Upper lobe of left lung (tissue), 6 donors: ENCODE data around the gene SFXN4. TPM values are rescaled to one million over a fixed set of nuclear protein-coding genes. Genes with fewer than 3 reads are reported as not detected.

Source experiments
- ATAC-seq, 2 donors: fragments of 200-7000 bp; cut with Tn5 transposase; one replicate each; pipeline ENCODE4 v1.9.1; 2022; ENCODE audit warnings: mild to moderate bottlenecking in 2 of 2, moderate library complexity in 2 of 2; ENCODE audit not compliant: low FRiP score in 2 of 2
- DNase-seq, 2 donors: peaks; one replicate each; pipeline ENCODE4 v3.0.0-alpha.2; 2019 to 2020
- H3K27ac ChIP-seq, 4 donors: fragments of 200-600 bp; sonication (generic); one replicate each; pipeline ENCODE4 v1.5.1; 2016 to 2019
- H3K27me3 ChIP-seq, 4 donors: fragments of 200-600 bp; sonication (generic); one replicate each; pipeline ENCODE4 v1.5.1; 2017 to 2019
- H3K36me3 ChIP-seq, 4 donors: fragments of 200-600 bp; sonication (generic); one replicate each; pipeline ENCODE4 v1.5.1; 2016 to 2019
- H3K4me1 ChIP-seq, 4 donors: fragments of 200-600 bp; sonication (generic); one replicate each; pipeline ENCODE4 v1.5.1; 2018 to 2019
- H3K4me3 ChIP-seq, 4 donors: fragments of 200-600 bp; sonication (generic); one replicate each; pipeline ENCODE4 v1.5.1; 2017 to 2019; ENCODE audit warnings: mild to moderate bottlenecking in 2 of 4, moderate library complexity in 1 of 4
- H3K9me3 ChIP-seq, 4 donors: fragments of 200-600 bp; sonication (generic); one replicate each; pipeline ENCODE4 v1.5.1; 2018 to 2019
- CTCF ChIP-seq, 6 experiments: fragments of 450-650 bp in 4 of 6; fragments of 200-600 bp in 2 of 6; sonication (generic) in 2 of 6; IDR thresholded peaks; one replicate each; pipeline ENCODE4 v1.5.1; 2016 to 2019; ENCODE audit warnings: antibody characterized with exemption in 6 of 6
- EP300 ChIP-seq, 4 donors: sonication (generic); formaldehyde crosslinking; IDR thresholded peaks; one replicate each; pipeline ENCODE4 v1.5.1; 2017; ENCODE audit warnings: antibody characterized with exemption in 4 of 4, control low read depth in 2 of 4
- POLR2A ChIP-seq, 4 donors: fragments of 450-650 bp; IDR thresholded peaks; one replicate each; pipeline ENCODE4 v1.5.1; 2016 to 2017; ENCODE audit warnings: antibody characterized with exemption in 4 of 4, mild to moderate bottlenecking in 2 of 4
- POLR2AphosphoS5 ChIP-seq, 2 donors: sonication (generic); formaldehyde crosslinking; IDR thresholded peaks; one replicate each; pipeline ENCODE4 v1.5.1; 2017; ENCODE audit warnings: antibody characterized with exemption in 2 of 2
- WGBS, 2 donors: methylation state at CpG; one replicate each; pipeline ENCODE4 v1.1.5; 2017 to 2018; 5-methylcytosine and 5-hydroxymethylcytosine counted together
- total RNA-seq, 6 donors: library from RNA; depleted of rRNA in 4 of 6; stranded (reverse); fragments of >200 nt in 4 of 6; gene quantifications; one replicate each; pipeline versions ENCODE4 v1.1.0 to v1.2.1, GENCODE V29; 2016 to 2021
- donor health status: DM: no; HTN: no; CAD: no; lungs with moderate emphysema.
- donor health status: DM: no; HTN: yes; CAD: no; lungs with severe emphysema.

SFXN4 gene
- total RNA-seq, 6 donors from 2014 or later: 4.4 to 47.1 (median 19.0) TPM

- Histone ChIP-seq H3K27ac (peak overlapping the region; percentile 60 to 84 (median 74)), H3K27me3 (no peaks in the 10 kb centered on the region), H3K9me3 (no peaks in the 10 kb centered on the region), H3K4me1 (peaks cover 9 to 30% (median 23%) of the 10 kb centered on the region in 4 donors), H3K36me3 (peaks cover 2 to 36% (median 14%) of the 10 kb centered on the region in 4 donors), H3K4me3 (peak overlapping the region in 3 of 4 donors; percentile 27 to 46 (median 41))
- ATAC-seq (peak; percentile 68 to 75), DNase-seq (peak in 1 of 2 donors; percentile 47)
- 28 to 35% methylated on average over 10 of the region's 10 CpGs for WGBS, 2 donors
- TF ChIP-seq POLR2AphosphoS5 (IDR thresholded peaks at IDR 0.05) (peak in 1 of 2 donors; percentile 40), CTCF (IDR thresholded peaks at IDR 0.05) (no peak), EP300 (IDR thresholded peaks at IDR 0.05) (no peak), POLR2A (IDR thresholded peaks at IDR 0.05) (no peak)
Measured at GRCh38 chr10:119131512-119132240, 33.8 kb downstream of the SFXN4 start.

DNA sequence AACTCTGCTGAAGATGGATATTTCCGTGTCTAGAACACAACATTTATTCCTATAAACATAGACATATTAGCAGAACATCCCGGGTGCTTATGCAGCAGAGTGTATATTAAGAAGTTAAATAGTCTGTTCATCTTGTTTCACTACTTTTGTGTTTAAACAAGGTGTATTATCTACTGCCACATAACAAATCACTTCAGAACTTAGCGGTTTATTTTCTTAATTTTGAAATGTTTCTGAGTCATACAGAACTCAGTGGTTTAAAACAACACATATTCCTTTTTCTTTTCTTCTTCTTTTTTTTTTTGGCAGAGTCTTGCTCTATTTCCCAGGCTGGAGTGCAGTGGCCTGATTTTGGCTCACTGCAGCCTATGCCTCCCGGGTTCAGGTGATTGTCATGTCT lies 35.8 kb downstream of the SFXN4 start:
- H3K27me3 ChIP-seq: no peaks in the 10 kb centered on the region
- peaks cover 5 to 25% (median 20%) of the 10 kb centered on the region in 4 donors for H3K4me1 ChIP-seq
- ATAC-seq (no peak), DNase-seq (no peak)
- no peak overlapping the region for H3K4me3 ChIP-seq
- H3K36me3 ChIP-seq: peaks cover 5 to 56% (median 19%) of the 10 kb centered on the region in 4 donors
- H3K9me3 ChIP-seq: no peaks in the 10 kb centered on the region
- no peak overlapping the region for H3K27ac ChIP-seq
- WGBS, 2 donors: 88 to 91% methylated on average over 4 of the region's 4 CpGs
- TF ChIP-seq EP300 (IDR thresholded peaks at IDR 0.05): no peak
- TF ChIP-seq POLR2AphosphoS5 (IDR thresholded peaks at IDR 0.05): no peak
- TF ChIP-seq POLR2A (IDR thresholded peaks at IDR 0.05): no peak
- no peak for TF ChIP-seq CTCF (IDR thresholded peaks at IDR 0.05)

GRCh38 chr10:119125942-119126341 lies 39.6 kb downstream of the SFXN4 start:
- peaks cover 0 to 8% (median 5%) of the 10 kb centered on the region in 4 donors for H3K4me1 ChIP-seq
- no peak for TF ChIP-seq POLR2AphosphoS5 (IDR thresholded peaks at IDR 0.05)
- TF ChIP-seq EP300 (IDR thresholded peaks at IDR 0.05): no peak
- TF ChIP-seq POLR2A (IDR thresholded peaks at IDR 0.05): no peak
- no peak for TF ChIP-seq CTCF (IDR thresholded peaks at IDR 0.05)
- WGBS, 2 donors: 99 to 100% methylated on average over 2 of the region's 2 CpGs
- no peak for DNase-seq
- H3K36me3 ChIP-seq: peaks cover 10 to 74% (median 38%) of the 10 kb centered on the region in 4 donors
- no peaks in the 10 kb centered on the region for H3K9me3 ChIP-seq
- no peak for ATAC-seq
- no peak overlapping the region for H3K4me3 ChIP-seq
- no peaks in the 10 kb centered on the region for H3K27me3 ChIP-seq
- H3K27ac ChIP-seq: no peak overlapping the region

GRCh38 chr10:119120875-119121274 lies 44.6 kb downstream of the SFXN4 start:
- peaks cover 24 to 91% (median 47%) of the 10 kb centered on the region in 4 donors for H3K36me3 ChIP-seq
- no peak for TF ChIP-seq POLR2A (IDR thresholded peaks at IDR 0.05)
- no peak for TF ChIP-seq EP300 (IDR thresholded peaks at IDR 0.05)
- no peak for TF ChIP-seq CTCF (IDR thresholded peaks at IDR 0.05)
- no peak for TF ChIP-seq POLR2AphosphoS5 (IDR thresholded peaks at IDR 0.05)
- 89 to 96% methylated on average over 2 of the region's 2 CpGs for WGBS, 2 donors
- H3K4me3 ChIP-seq: no peak overlapping the region
- DNase-seq: no peak
- no peak overlapping the region for H3K27ac ChIP-seq
- no peaks in the 10 kb centered on the region for H3K27me3 ChIP-seq
- no peak for ATAC-seq
- no peaks in the 10 kb centered on the region for H3K9me3 ChIP-seq
- no peaks in the 10 kb centered on the region for H3K4me1 ChIP-seq
